ENCODE results near the gene C12orf57.

Gene C12orf57

GRCh38 chr12:6938353-6939190 is 5.2 kb upstream of the C12orf57 start:
- no peaks in the 10 kb centered on the region for H3K27me3 Mint-ChIP-seq (ENCODE audit: low read depth)
- DNase-seq (ENCODE audit: low spot score) = no peak
- peaks cover 32% of the 10 kb centered on the region for H3K36me3 Mint-ChIP-seq (ENCODE audit: low read depth)
- peak overlapping the region; percentile 85 for H3K4me3 Mint-ChIP-seq
- H3K27ac Mint-ChIP-seq = peak overlapping the region; percentile 98
- no peaks in the 10 kb centered on the region for H3K9me3 Mint-ChIP-seq
- peaks cover 41% of the 10 kb centered on the region for H3K4me1 Mint-ChIP-seq (ENCODE audit: low read depth)

- Mint-ChIP-seq H3K27me3 (ENCODE audit: low read depth) (no peaks in the 10 kb centered on the region), H3K4me3 (peak overlapping the region; percentile 72), H3K27ac (peak overlapping the region; percentile 78), H3K36me3 (ENCODE audit: low read depth) (peaks cover 28% of the 10 kb centered on the region), H3K4me1 (ENCODE audit: low read depth) (peaks cover 38% of the 10 kb centered on the region), H3K9me3 (no peaks in the 10 kb centered on the region)
- no peak for DNase-seq (ENCODE audit: low spot score)
Observed at GRCh38 chr12:6939191-6939540, 4.7 kb upstream of the C12orf57 start.

- H3K4me3 Mint-ChIP-seq = no peak overlapping the region
- H3K27ac Mint-ChIP-seq = peak overlapping the region; percentile 11
- no peak for DNase-seq (ENCODE audit: low spot score)
- no peaks in the 10 kb centered on the region for H3K27me3 Mint-ChIP-seq (ENCODE audit: low read depth)
- no peaks in the 10 kb centered on the region for H3K9me3 Mint-ChIP-seq
- peaks cover 14% of the 10 kb centered on the region for H3K36me3 Mint-ChIP-seq (ENCODE audit: low read depth)
- H3K4me1 Mint-ChIP-seq (ENCODE audit: low read depth) = peaks cover 40% of the 10 kb centered on the region
Observed at GRCh38 chr12:6941267-6941666, 2.6 kb upstream of the C12orf57 start.

- Mint-ChIP-seq H3K4me1 (ENCODE audit: low read depth) (peaks cover 38% of the 10 kb centered on the region), H3K27me3 (ENCODE audit: low read depth) (no peaks in the 10 kb centered on the region), H3K27ac (peak overlapping the region; percentile 11), H3K4me3 (no peak overlapping the region), H3K9me3 (no peaks in the 10 kb centered on the region), H3K36me3 (ENCODE audit: low read depth) (peaks cover 11% of the 10 kb centered on the region)
- DNase-seq (ENCODE audit: low spot score) = no peak
Observed at GRCh38 chr12:6941782-6942181, 2.0 kb upstream of the C12orf57 start.

- no peak for DNase-seq (ENCODE audit: low spot score)
- H3K9me3 Mint-ChIP-seq = no peaks in the 10 kb centered on the region
- peak overlapping the region; percentile 97 for H3K27ac Mint-ChIP-seq
- H3K4me3 Mint-ChIP-seq = no peak overlapping the region
- peaks cover 41% of the 10 kb centered on the region for H3K4me1 Mint-ChIP-seq (ENCODE audit: low read depth)
- no peaks in the 10 kb centered on the region for H3K27me3 Mint-ChIP-seq (ENCODE audit: low read depth)
- peaks cover 12% of the 10 kb centered on the region for H3K36me3 Mint-ChIP-seq (ENCODE audit: low read depth)
Observed at GRCh38 chr12:6942331-6942665, 1.5 kb upstream of the C12orf57 start.

GRCh38 chr12:6943389-6943721 is 467 bp upstream of the C12orf57 start:
- peak overlapping the region; percentile 97 for H3K27ac Mint-ChIP-seq
- no peaks in the 10 kb centered on the region for H3K27me3 Mint-ChIP-seq (ENCODE audit: low read depth)
- no peaks in the 10 kb centered on the region for H3K9me3 Mint-ChIP-seq
- H3K4me1 Mint-ChIP-seq (ENCODE audit: low read depth) = peaks cover 48% of the 10 kb centered on the region
- H3K36me3 Mint-ChIP-seq (ENCODE audit: low read depth) = peaks cover 14% of the 10 kb centered on the region
- peak; percentile 79 for DNase-seq (ENCODE audit: low spot score)
- peak overlapping the region; percentile 92 for H3K4me3 Mint-ChIP-seq

- Mint-ChIP-seq H3K9me3 (no peaks in the 10 kb centered on the region), H3K4me3 (peak overlapping the region; percentile 92), H3K4me1 (ENCODE audit: low read depth) (peaks cover 54% of the 10 kb centered on the region), H3K36me3 (ENCODE audit: low read depth) (peaks cover 11% of the 10 kb centered on the region), H3K27ac (peak overlapping the region; percentile 97), H3K27me3 (ENCODE audit: low read depth) (no peaks in the 10 kb centered on the region)
- DNase-seq (ENCODE audit: low spot score) = peak; percentile 88
Observed at GRCh38 chr12:6944381-6945186, 762 bp downstream of the C12orf57 start.

- DNase-seq (ENCODE audit: low spot score) = no peak
- Mint-ChIP-seq H3K4me1 (ENCODE audit: low read depth) (peaks cover 63% of the 10 kb centered on the region), H3K27ac (peak overlapping the region; percentile 97), H3K36me3 (ENCODE audit: low read depth) (peaks cover 13% of the 10 kb centered on the region), H3K9me3 (no peaks in the 10 kb centered on the region), H3K27me3 (ENCODE audit: low read depth) (no peaks in the 10 kb centered on the region), H3K4me3 (peak overlapping the region; percentile 92)
Observed at GRCh38 chr12:6945613-6946012, 1.8 kb downstream of the C12orf57 start.

- H3K9me3 Mint-ChIP-seq = no peaks in the 10 kb centered on the region
- H3K4me1 Mint-ChIP-seq (ENCODE audit: low read depth) = peaks cover 68% of the 10 kb centered on the region
- H3K27ac Mint-ChIP-seq = peak overlapping the region; percentile 97
- peak; percentile 65 for DNase-seq (ENCODE audit: low spot score)
- no peaks in the 10 kb centered on the region for H3K27me3 Mint-ChIP-seq (ENCODE audit: low read depth)
- H3K36me3 Mint-ChIP-seq (ENCODE audit: low read depth) = peaks cover 13% of the 10 kb centered on the region
- peak overlapping the region; percentile 92 for H3K4me3 Mint-ChIP-seq
Observed at GRCh38 chr12:6946033-6946919, 2.5 kb downstream of the C12orf57 start.

GRCh38 chr12:6946920-6947374 is 3.1 kb downstream of the C12orf57 start:
- peaks cover 15% of the 10 kb centered on the region for H3K36me3 Mint-ChIP-seq (ENCODE audit: low read depth)
- peak overlapping the region; percentile 97 for H3K27ac Mint-ChIP-seq

GRCh38 chr12:6947615-6948014 is 3.8 kb downstream of the C12orf57 start:
- Mint-ChIP-seq H3K4me3 (peak overlapping the region; percentile 92), H3K27ac (peak overlapping the region; percentile 29), H3K36me3 (ENCODE audit: low read depth) (peaks cover 22% of the 10 kb centered on the region), H3K4me1 (ENCODE audit: low read depth) (peaks cover 64% of the 10 kb centered on the region), H3K9me3 (no peaks in the 10 kb centered on the region), H3K27me3 (ENCODE audit: low read depth) (no peaks in the 10 kb centered on the region)
- DNase-seq (ENCODE audit: low spot score) = no peak

More at GRCh38 chr12:6946920-6947374, 3.1 kb downstream of the C12orf57 start:
- Mint-ChIP-seq H3K4me1 (ENCODE audit: low read depth) (peaks cover 68% of the 10 kb centered on the region), H3K27me3 (ENCODE audit: low read depth) (no peaks in the 10 kb centered on the region), H3K9me3 (no peaks in the 10 kb centered on the region), H3K4me3 (peak overlapping the region; percentile 92)
- no peak for DNase-seq (ENCODE audit: low spot score)

GRCh38 chr12:6948873-6949594 is 5.2 kb downstream of the C12orf57 start:
- DNase-seq (ENCODE audit: low spot score) = no peak
- H3K27ac Mint-ChIP-seq = peak overlapping the region; percentile 93
- no peaks in the 10 kb centered on the region for H3K27me3 Mint-ChIP-seq (ENCODE audit: low read depth)
- H3K4me3 Mint-ChIP-seq = peak overlapping the region; percentile 73
- no peaks in the 10 kb centered on the region for H3K9me3 Mint-ChIP-seq
- peaks cover 68% of the 10 kb centered on the region for H3K4me1 Mint-ChIP-seq (ENCODE audit: low read depth)
- peaks cover 33% of the 10 kb centered on the region for H3K36me3 Mint-ChIP-seq (ENCODE audit: low read depth)

- Mint-ChIP-seq H3K36me3 (ENCODE audit: low read depth) (peaks cover 45% of the 10 kb centered on the region), H3K27me3 (ENCODE audit: low read depth) (no peaks in the 10 kb centered on the region), H3K27ac (peak overlapping the region; percentile 93), H3K4me1 (ENCODE audit: low read depth) (peaks cover 68% of the 10 kb centered on the region), H3K4me3 (peak overlapping the region; percentile 98), H3K9me3 (no peaks in the 10 kb centered on the region)
- DNase-seq (ENCODE audit: low spot score) = no peak
Observed at GRCh38 chr12:6950401-6950801, 6.6 kb downstream of the C12orf57 start.
